Measurements from ENCODE around the gene NRN1L. TPM values are rescaled to one million over a fixed set of nuclear protein-coding genes. Genes with fewer than 3 reads are reported as not detected.

The NRN1L gene
- total and polyA plus RNA-seq, 7 donors: 1.1 TPM; not detected in 6

- WGBS, 2 donors: 93 to 97% methylated on average over 2 of the region's 2 CpGs
- no peaks in the 10 kb centered on the region for H3K9me3 ChIP-seq
- intact Hi-C loops (cut with DNase I): no loop called here
- DNase-seq: no peak
- H3K36me3 ChIP-seq: peaks cover 0 to 53% (median 24%) of the 10 kb centered on the region in 4 donors
- H3K27ac ChIP-seq: no peak overlapping the region
- TF ChIP-seq EP300 (IDR thresholded peaks at IDR 0.05): no peak
- no peaks in the 10 kb centered on the region for H3K27me3 ChIP-seq
- H3K4me1 ChIP-seq: peaks cover 0 to 34% (median 22%) of the 10 kb centered on the region in 4 donors
- H3K4me3 ChIP-seq: no peak overlapping the region
Observed at GRCh38 chr16:67865318-67865717, 19.4 kb upstream of the NRN1L start.

GRCh38 chr16:67868290-67868689 lies 16.4 kb upstream of the NRN1L start:
- intact Hi-C loops (cut with DNase I): no loop called here
- no peak overlapping the region for H3K27ac ChIP-seq
- TF ChIP-seq CTCF (IDR thresholded peaks at IDR 0.05): no peak
- no peak for DNase-seq
- H3K4me3 ChIP-seq: no peak overlapping the region
- no peaks in the 10 kb centered on the region for H3K27me3 ChIP-seq
- H3K9me3 ChIP-seq: no peaks in the 10 kb centered on the region
- H3K36me3 ChIP-seq: peaks cover 0 to 68% (median 22%) of the 10 kb centered on the region in 4 donors
- WGBS, 2 donors: 97 to 98% methylated on average over 6 of the region's 6 CpGs
- H3K4me1 ChIP-seq: peaks cover 0 to 14% (median 13%) of the 10 kb centered on the region in 4 donors

GRCh38 chr16:67869653-67870052 lies 15.0 kb upstream of the NRN1L start:
- Histone ChIP-seq H3K4me3 (no peak overlapping the region), H3K4me1 (peaks cover 0 to 19% (median 17%) of the 10 kb centered on the region in 4 donors), H3K9me3 (no peaks in the 10 kb centered on the region), H3K36me3 (peaks cover 0 to 68% (median 22%) of the 10 kb centered on the region in 4 donors), H3K27ac (no peak overlapping the region), H3K27me3 (no peaks in the 10 kb centered on the region)
- DNase-seq: no peak
- WGBS, 2 donors: 90% methylated on average over 7 of the region's 7 CpGs
- TF ChIP-seq EP300 (IDR thresholded peaks at IDR 0.05) (no peak), CTCF (IDR thresholded peaks at IDR 0.05) (no peak), POLR2A (IDR thresholded peaks at IDR 0.05) (no peak), POLR2AphosphoS5 (IDR thresholded peaks at IDR 0.05) (no peak)
- intact Hi-C loops (cut with DNase I): no loop called here

GRCh38 chr16:67871256-67871655 lies 13.4 kb upstream of the NRN1L start:
- Histone ChIP-seq H3K9me3 (no peaks in the 10 kb centered on the region), H3K27me3 (no peaks in the 10 kb centered on the region), H3K4me1 (peaks cover 0 to 35% (median 31%) of the 10 kb centered on the region in 4 donors), H3K4me3 (no peak overlapping the region), H3K36me3 (peaks cover 0 to 61% (median 18%) of the 10 kb centered on the region in 4 donors), H3K27ac (no peak overlapping the region)
- intact Hi-C loops (cut with DNase I): no loop called here
- TF ChIP-seq POLR2A (IDR thresholded peaks at IDR 0.05): no peak
- TF ChIP-seq CTCF (IDR thresholded peaks at IDR 0.05): no peak
- TF ChIP-seq EP300 (IDR thresholded peaks at IDR 0.05): no peak
- TF ChIP-seq POLR2AphosphoS5 (IDR thresholded peaks at IDR 0.05): no peak
- DNase-seq: no peak
- 62 to 74% methylated on average over 3 of the region's 3 CpGs for WGBS, 2 donors

GRCh38 chr16:67872131-67872630 lies 12.5 kb upstream of the NRN1L start:
- no peak for DNase-seq
- peak overlapping the region in 3 of 4 donors; percentile 80 to 98 (median 89) for H3K4me3 ChIP-seq
- 61 to 65% methylated on average over 2 of the region's 2 CpGs for WGBS, 2 donors

More at GRCh38 chr16:67872131-67872630, 12.5 kb upstream of the NRN1L start:
- Histone ChIP-seq H3K36me3 (peaks cover 4 to 61% (median 21%) of the 10 kb centered on the region in 4 donors), H3K27me3 (no peaks in the 10 kb centered on the region), H3K9me3 (no peaks in the 10 kb centered on the region), H3K27ac (peak overlapping the region; percentile 81 to 92 (median 86)), H3K4me1 (peaks cover 0 to 38% (median 33%) of the 10 kb centered on the region in 4 donors)
- TF ChIP-seq CTCF (IDR thresholded peaks at IDR 0.05): no peak
- TF ChIP-seq POLR2A (IDR thresholded peaks at IDR 0.05): no peak
- TF ChIP-seq POLR2AphosphoS5 (IDR thresholded peaks at IDR 0.05): no peak
- intact Hi-C loops (cut with DNase I): no loop called here
